RWPE1 (cell line): Measurements from ENCODE around the gene SRM.

Experiments used
- CTCF ChIA-PET: fragments of 350-600 bp; sonication (Branson Sonifier 250); formaldehyde crosslinking; extraction: SDS; loops from one replicate; lab custom pipeline; 2021; lab: Yijun Ruan, JAX
- POLR2A ChIA-PET: fragments of 400-600 bp; formaldehyde crosslinking; extraction: SDS; loops from one replicate; lab custom pipeline; 2020; ENCODE audit warnings: antibody characterized with exemption; ENCODE audit not compliant: low non-redundant PET; lab: Yijun Ruan, JAX
- DNase-seq: peaks from one replicate; pipeline ENCODE4 v3.0.0; 2012; ENCODE audit warnings: low spot score
- H3K27ac ChIP-seq: fragments of 450-650 bp; 2 replicates; pipeline ENCODE4 v1.5.1; 2017
- CTCF ChIP-seq: fragments of 450-650 bp; conservative IDR thresholded peaks from 2 replicates; pipeline ENCODE4 v1.5.1; 2017; ENCODE audit warnings: low read depth, mild to moderate bottlenecking

SRM gene

GRCh38 chr1:11072216-11072917 lies 12.5 kb upstream of the SRM start:
- no peak overlapping the region for H3K27ac ChIP-seq
- DNase-seq, result no peak
- ChIA-PET POLR2A (no interaction called here), CTCF (interaction anchor here (0.7 to 1.2 kb wide), 2 partner anchors 26 to 37 kb away, joined by 3 to 5 read pairs; no protein-coding TSS in a partner anchor)
- no peak for TF ChIP-seq CTCF

- CTCF ChIA-PET, result interaction anchor here (0.7 kb wide), 1 partner anchor 36 kb away, joined by 5 read pairs; no protein-coding TSS in a partner anchor
- no peak for TF ChIP-seq CTCF
Measured at GRCh38 chr1:11071463-11072215, 11.8 kb upstream of the SRM start.

GRCh38 chr1:11070876-11071275 lies 11.1 kb upstream of the SRM start:
- H3K27ac ChIP-seq, result peak overlapping the region; percentile 5; the same call in 1 of the 2 replicates
- TF ChIP-seq CTCF, result no peak
- DNase-seq, result no peak
- CTCF ChIA-PET, result interaction anchor here (0.6 kb wide), 2 partner anchors 32 to 572 kb away, joined by 4 read pairs; no protein-coding TSS in a partner anchor
- POLR2A ChIA-PET, result no interaction called here

More at GRCh38 chr1:11071463-11072215, 11.8 kb upstream of the SRM start:
- POLR2A ChIA-PET, result no interaction called here
- H3K27ac ChIP-seq, result peak overlapping the region; percentile 5
- no peak for DNase-seq

- DNase-seq, result no peak
- TF ChIP-seq CTCF, result no peak
- no peak overlapping the region for H3K27ac ChIP-seq
- ChIA-PET POLR2A (no interaction called here), CTCF (no interaction called here)
Measured at GRCh38 chr1:11068600-11069473, 9.0 kb upstream of the SRM start.

- ChIA-PET POLR2A (no interaction called here), CTCF (interaction anchor here (0.7 kb wide), 1 partner anchor 11 kb away, joined by 3 read pairs; no protein-coding TSS in a partner anchor)
- DNase-seq, result no peak
- no peak overlapping the region for H3K27ac ChIP-seq
- TF ChIP-seq CTCF, result no peak
Measured at GRCh38 chr1:11067716-11068599, 8.1 kb upstream of the SRM start.
